ENCODE measurements around the gene NUDT16L1.

The NUDT16L1 gene

GRCh38 chr16:4693296-4693955 is at the start of gene NUDT16L1:
NUDT16L1 (plus strand) TSS chr16:4693562; CDS start chr16:4693727, 165 bp downstream.
- peak; percentile 97 for DNase-seq (ENCODE audit: low spot score)

GRCh38 chr16:4646773-4647643 is 46.4 kb upstream of the NUDT16L1 start:
- no peak for DNase-seq (ENCODE audit: low spot score)

GRCh38 chr16:4647644-4647980 is 45.8 kb upstream of the NUDT16L1 start:
- no peak for DNase-seq (ENCODE audit: low spot score)

- DNase-seq (ENCODE audit: low spot score) = peak; percentile 20
Measured at GRCh38 chr16:4648917-4649316, 44.4 kb upstream of the NUDT16L1 start.

GRCh38 chr16:4649744-4650442 is 43.5 kb upstream of the NUDT16L1 start:
- no peak for DNase-seq (ENCODE audit: low spot score)

GRCh38 chr16:4650443-4651074 is 42.8 kb upstream of the NUDT16L1 start:
- peak; percentile 93 for DNase-seq (ENCODE audit: low spot score)

GRCh38 chr16:4651827-4652226 is 41.5 kb upstream of the NUDT16L1 start:
- DNase-seq (ENCODE audit: low spot score) = no peak

- DNase-seq (ENCODE audit: low spot score) = no peak
Measured at GRCh38 chr16:4652561-4652960, 40.8 kb upstream of the NUDT16L1 start.

GRCh38 chr16:4654011-4654963 is 39.1 kb upstream of the NUDT16L1 start:
- no peak for DNase-seq (ENCODE audit: low spot score)

- DNase-seq (ENCODE audit: low spot score) = no peak
Measured at GRCh38 chr16:4654964-4655590, 38.3 kb upstream of the NUDT16L1 start.

- no peak for DNase-seq (ENCODE audit: low spot score)
Measured at GRCh38 chr16:4655801-4656200, 37.6 kb upstream of the NUDT16L1 start.

GRCh38 chr16:4656221-4656620 is 37.1 kb upstream of the NUDT16L1 start:
- DNase-seq (ENCODE audit: low spot score) = no peak

- no peak for DNase-seq (ENCODE audit: low spot score)
Measured at GRCh38 chr16:4656695-4657686, 36.4 kb upstream of the NUDT16L1 start.

GRCh38 chr16:4659363-4660353 is 33.7 kb upstream of the NUDT16L1 start:
- DNase-seq (ENCODE audit: low spot score) = no peak

- no peak for DNase-seq (ENCODE audit: low spot score)
Measured at GRCh38 chr16:4660454-4661007, 32.8 kb upstream of the NUDT16L1 start.

- no peak for DNase-seq (ENCODE audit: low spot score)
Measured at GRCh38 chr16:4661661-4662060, 31.7 kb upstream of the NUDT16L1 start.

- DNase-seq (ENCODE audit: low spot score) = no peak
Measured at GRCh38 chr16:4663465-4663776, 29.9 kb upstream of the NUDT16L1 start.
